Tibial nerve (tissue), 4 donors: ENCODE data around the gene CYP2J2. TPM values are rescaled to one million over a fixed set of nuclear protein-coding genes. Genes with fewer than 3 reads are reported as not detected.
A peak's percentile ranks its signal among the peaks of the same experiment; 100 is the strongest.

Experiments
- DNase-seq, 2 donors: peaks; one replicate each; pipeline ENCODE4 v3.0.0-alpha.2; 2019; ENCODE audit warnings: low spot score in 2 of 2
- H3K27ac ChIP-seq, 4 donors: fragments of 200-600 bp; sonication (generic) in 3 of 4; one replicate each; pipeline ENCODE4 v1.5.1; 2017 to 2019; ENCODE audit warnings: mild to moderate bottlenecking in 1 of 4
- H3K27me3 ChIP-seq, 2 donors: fragments of 200-600 bp; sonication (generic) in 1 of 2; one replicate each; pipeline versions ENCODE4 v1.5.1 to v1.6.0; 2017 to 2019
- H3K36me3 ChIP-seq, 3 donors: fragments of 200-600 bp; sonication (generic); one replicate each; pipeline ENCODE4 v1.5.1; 2018 to 2019
- H3K4me1 ChIP-seq, 4 donors: fragments of 200-600 bp; sonication (generic) in 3 of 4; one replicate each; pipeline ENCODE4 v1.5.1; 2017 to 2019
- H3K4me3 ChIP-seq, 4 donors: fragments of 200-600 bp; sonication (generic) in 3 of 4; one replicate each; pipeline ENCODE4 v1.5.1; 2017 to 2019; ENCODE audit warnings: mild to moderate bottlenecking in 1 of 4, moderate library complexity in 1 of 4
- H3K9me3 ChIP-seq, 4 donors: fragments of 200-600 bp; sonication (generic) in 3 of 4; one replicate each; pipeline ENCODE4 v1.5.1; 2017 to 2019
- CTCF ChIP-seq, 5 experiments: fragments of 200-600 bp in 3 of 5; fragments of 450-650 bp in 2 of 5; sonication (generic) in 3 of 5; IDR thresholded peaks; one replicate each; pipeline ENCODE4 v1.5.1; 2016 to 2019; ENCODE audit warnings: antibody characterized with exemption in 5 of 5, mild to moderate bottlenecking in 3 of 5, moderate library complexity in 2 of 5
- EP300 ChIP-seq, 2 donors: sonication (generic); formaldehyde crosslinking; IDR thresholded peaks; one replicate each; pipeline ENCODE4 v1.6.1; 2017; ENCODE audit warnings: antibody characterized with exemption in 2 of 2, mild to moderate bottlenecking in 1 of 2
- POLR2A ChIP-seq, 2 donors: fragments of 450-650 bp; IDR thresholded peaks; one replicate each; pipeline ENCODE4 v1.6.1; 2017; ENCODE audit warnings: antibody characterized with exemption in 2 of 2, mild to moderate bottlenecking in 2 of 2, moderate library complexity in 2 of 2
- WGBS, 2 donors: methylation state at CpG; one replicate each; pipeline ENCODE4 v1.1.5; 2018; 5-methylcytosine and 5-hydroxymethylcytosine counted together
- total RNA-seq, 4 donors: library from RNA; depleted of rRNA; stranded (reverse); fragments of >200 nt; gene quantifications; one replicate each; pipeline ENCODE4 v1.1.0, GENCODE V29; 2016

The CYP2J2 gene
- total RNA-seq, 4 donors from 2014 or later: 10.8 to 17.8 (median 13.5) TPM

GRCh38 chr1:59908084-59908483 lies 18.5 kb downstream of the CYP2J2 start:
- TF ChIP-seq POLR2A (IDR thresholded peaks at IDR 0.05) (no peak), EP300 (IDR thresholded peaks at IDR 0.05) (no peak), CTCF (IDR thresholded peaks at IDR 0.05) (no peak)
- no peak for DNase-seq
- H3K27ac ChIP-seq: no peak overlapping the region
- no peaks in the 10 kb centered on the region for H3K27me3 ChIP-seq
- no peak overlapping the region for H3K4me3 ChIP-seq
- peaks cover 0 to 1% (median 0%) of the 10 kb centered on the region in 4 donors for H3K4me1 ChIP-seq
- H3K36me3 ChIP-seq: peaks cover 0 to 49% (median 0%) of the 10 kb centered on the region in 3 donors
- no peaks in the 10 kb centered on the region for H3K9me3 ChIP-seq
- 83 to 85% methylated on average over 2 of the region's 2 CpGs for WGBS, 2 donors

GRCh38 chr1:59906931-59907330 lies 19.6 kb downstream of the CYP2J2 start:
- no peaks in the 10 kb centered on the region for H3K9me3 ChIP-seq
- TF ChIP-seq EP300 (IDR thresholded peaks at IDR 0.05) (no peak), POLR2A (IDR thresholded peaks at IDR 0.05) (no peak), CTCF (IDR thresholded peaks at IDR 0.05) (no peak)
- 52 to 68% methylated on average over 2 of the region's 2 CpGs for WGBS, 2 donors
- no peak overlapping the region for H3K27ac ChIP-seq
- DNase-seq: no peak
- no peak overlapping the region for H3K4me3 ChIP-seq
- H3K36me3 ChIP-seq: peaks cover 0 to 45% (median 0%) of the 10 kb centered on the region in 3 donors
- H3K4me1 ChIP-seq: peaks cover 0 to 4% (median 0%) of the 10 kb centered on the region in 4 donors
- H3K27me3 ChIP-seq: no peaks in the 10 kb centered on the region

GRCh38 chr1:59903141-59903754 lies 23.3 kb downstream of the CYP2J2 start:
- Histone ChIP-seq H3K36me3 (peaks cover 0 to 33% (median 0%) of the 10 kb centered on the region in 3 donors), H3K9me3 (no peaks in the 10 kb centered on the region), H3K27me3 (no peaks in the 10 kb centered on the region), H3K4me3 (no peak overlapping the region), H3K4me1 (peaks cover 0 to 4% (median 0%) of the 10 kb centered on the region in 4 donors), H3K27ac (no peak overlapping the region)
- no peak for DNase-seq
- TF ChIP-seq POLR2A (IDR thresholded peaks at IDR 0.05) (no peak), EP300 (IDR thresholded peaks at IDR 0.05) (no peak), CTCF (IDR thresholded peaks at IDR 0.05) (peak; percentile 32 to 60 (median 46))
- WGBS, 2 donors: 35 to 47% methylated on average over 9 of the region's 9 CpGs

GRCh38 chr1:59901770-59902388 lies 24.7 kb downstream of the CYP2J2 start:
- Histone ChIP-seq H3K4me3 (no peak overlapping the region), H3K9me3 (no peaks in the 10 kb centered on the region), H3K27me3 (no peaks in the 10 kb centered on the region), H3K27ac (no peak overlapping the region), H3K36me3 (peaks cover 0 to 20% (median 0%) of the 10 kb centered on the region in 3 donors), H3K4me1 (peaks cover 0 to 4% (median 0%) of the 10 kb centered on the region in 4 donors)
- no peak for DNase-seq
- no peak for TF ChIP-seq EP300 (IDR thresholded peaks at IDR 0.05)
- no peak for TF ChIP-seq POLR2A (IDR thresholded peaks at IDR 0.05)
- no peak for TF ChIP-seq CTCF (IDR thresholded peaks at IDR 0.05)
- WGBS, 2 donors: 41 to 51% methylated on average over 1 of the region's 1 CpG

- no peak for TF ChIP-seq EP300 (IDR thresholded peaks at IDR 0.05)
- TF ChIP-seq POLR2A (IDR thresholded peaks at IDR 0.05): no peak
- no peak for TF ChIP-seq CTCF (IDR thresholded peaks at IDR 0.05)
- 63 to 87% methylated on average over 2 of the region's 2 CpGs for WGBS, 2 donors
- no peak for DNase-seq
Measured at GRCh38 chr1:59900640-59901039, 25.9 kb downstream of the CYP2J2 start.

More at GRCh38 chr1:59900640-59901039, 25.9 kb downstream of the CYP2J2 start:
- Histone ChIP-seq H3K27ac (no peak overlapping the region), H3K36me3 (peaks cover 0 to 14% (median 0%) of the 10 kb centered on the region in 3 donors), H3K4me1 (peaks cover 0 to 4% (median 0%) of the 10 kb centered on the region in 4 donors), H3K9me3 (no peaks in the 10 kb centered on the region), H3K4me3 (no peak overlapping the region), H3K27me3 (no peaks in the 10 kb centered on the region)
